RWPE1 (cell line): ENCODE data around the gene MBP.

Experiments
- CTCF ChIA-PET: fragments of 350-600 bp; sonication (Branson Sonifier 250); formaldehyde crosslinking; extraction: SDS; loops from one replicate; lab custom pipeline; 2021; lab: Yijun Ruan, JAX
- POLR2A ChIA-PET: fragments of 400-600 bp; formaldehyde crosslinking; extraction: SDS; loops from one replicate; lab custom pipeline; 2020; ENCODE audit warnings: antibody characterized with exemption; ENCODE audit not compliant: low non-redundant PET; lab: Yijun Ruan, JAX
- DNase-seq: peaks from one replicate; pipeline ENCODE4 v3.0.0; 2012; ENCODE audit warnings: low spot score
- H3K27ac ChIP-seq: fragments of 450-650 bp; 2 replicates; pipeline ENCODE4 v1.5.1; 2017
- TF ChIP-seq, protein P1 (sequence below): fragments of 450-650 bp; conservative IDR thresholded peaks from 2 replicates; pipeline ENCODE4 v1.5.1; 2017; ENCODE audit warnings: low read depth, mild to moderate bottlenecking

The MBP gene

DNA sequence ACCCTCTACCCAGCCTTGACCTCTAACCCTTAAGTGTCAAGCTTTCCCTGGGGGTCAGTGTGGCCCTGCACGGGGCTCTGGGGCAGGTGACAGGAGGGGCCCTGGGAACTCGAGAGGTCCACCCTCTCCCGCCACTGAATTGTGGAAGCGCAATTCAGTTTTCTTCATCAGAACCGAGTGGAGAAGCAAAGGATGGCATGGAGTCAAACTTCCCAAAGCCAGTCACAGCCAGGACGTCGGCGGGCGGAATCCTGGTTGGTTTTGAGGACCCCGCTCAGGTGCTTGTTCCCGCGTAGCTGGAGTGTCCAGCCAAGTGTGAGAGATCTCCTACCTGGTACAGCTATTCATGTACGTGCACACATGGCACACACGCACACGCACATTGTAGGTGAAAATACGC lies 62.0 kb downstream of the MBP start:
- no peak for DNase-seq
- ChIA-PET POLR2A (no interaction called here), CTCF (no interaction called here)
- H3K27ac ChIP-seq: no peak overlapping the region
- TF ChIP-seq, protein P1, sequence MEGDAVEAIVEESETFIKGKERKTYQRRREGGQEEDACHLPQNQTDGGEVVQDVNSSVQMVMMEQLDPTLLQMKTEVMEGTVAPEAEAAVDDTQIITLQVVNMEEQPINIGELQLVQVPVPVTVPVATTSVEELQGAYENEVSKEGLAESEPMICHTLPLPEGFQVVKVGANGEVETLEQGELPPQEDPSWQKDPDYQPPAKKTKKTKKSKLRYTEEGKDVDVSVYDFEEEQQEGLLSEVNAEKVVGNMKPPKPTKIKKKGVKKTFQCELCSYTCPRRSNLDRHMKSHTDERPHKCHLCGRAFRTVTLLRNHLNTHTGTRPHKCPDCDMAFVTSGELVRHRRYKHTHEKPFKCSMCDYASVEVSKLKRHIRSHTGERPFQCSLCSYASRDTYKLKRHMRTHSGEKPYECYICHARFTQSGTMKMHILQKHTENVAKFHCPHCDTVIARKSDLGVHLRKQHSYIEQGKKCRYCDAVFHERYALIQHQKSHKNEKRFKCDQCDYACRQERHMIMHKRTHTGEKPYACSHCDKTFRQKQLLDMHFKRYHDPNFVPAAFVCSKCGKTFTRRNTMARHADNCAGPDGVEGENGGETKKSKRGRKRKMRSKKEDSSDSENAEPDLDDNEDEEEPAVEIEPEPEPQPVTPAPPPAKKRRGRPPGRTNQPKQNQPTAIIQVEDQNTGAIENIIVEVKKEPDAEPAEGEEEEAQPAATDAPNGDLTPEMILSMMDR: no peak

DNA sequence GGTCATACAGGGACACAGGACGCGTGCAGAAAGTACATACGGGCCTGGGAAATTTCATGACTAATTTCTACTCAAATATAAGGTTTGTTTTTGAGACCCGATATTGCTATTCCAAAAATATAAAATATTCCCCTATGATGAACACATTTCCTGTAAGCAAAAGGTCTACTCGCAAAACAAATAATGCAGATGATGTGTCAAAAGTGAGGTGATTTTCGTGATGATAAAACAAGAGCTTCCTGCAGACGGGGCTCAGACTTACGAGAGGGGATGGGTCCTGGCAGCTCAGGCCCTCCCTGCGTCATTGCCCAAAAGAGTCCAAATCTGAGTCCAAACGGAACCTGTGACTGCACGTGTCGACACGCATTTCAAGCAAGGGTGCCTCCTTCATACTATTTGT lies 62.7 kb downstream of the MBP start:
- POLR2A ChIA-PET: no interaction called here
- CTCF ChIA-PET: no interaction called here

GRCh38 chr18:77069482-77069881 lies 63.1 kb downstream of the MBP start:
- TF ChIP-seq, protein P1: no peak
- ChIA-PET CTCF (interaction anchor here (0.5 kb wide), 1 partner anchor 31 kb away, joined by 4 read pairs; no protein-coding TSS in a partner anchor), POLR2A (no interaction called here)
- H3K27ac ChIP-seq: no peak overlapping the region
- no peak for DNase-seq

More for the DNA sequence above, 62.7 kb downstream of the MBP start:
- DNase-seq: no peak
- no peak overlapping the region for H3K27ac ChIP-seq
- TF ChIP-seq, protein P1: no peak

DNA sequence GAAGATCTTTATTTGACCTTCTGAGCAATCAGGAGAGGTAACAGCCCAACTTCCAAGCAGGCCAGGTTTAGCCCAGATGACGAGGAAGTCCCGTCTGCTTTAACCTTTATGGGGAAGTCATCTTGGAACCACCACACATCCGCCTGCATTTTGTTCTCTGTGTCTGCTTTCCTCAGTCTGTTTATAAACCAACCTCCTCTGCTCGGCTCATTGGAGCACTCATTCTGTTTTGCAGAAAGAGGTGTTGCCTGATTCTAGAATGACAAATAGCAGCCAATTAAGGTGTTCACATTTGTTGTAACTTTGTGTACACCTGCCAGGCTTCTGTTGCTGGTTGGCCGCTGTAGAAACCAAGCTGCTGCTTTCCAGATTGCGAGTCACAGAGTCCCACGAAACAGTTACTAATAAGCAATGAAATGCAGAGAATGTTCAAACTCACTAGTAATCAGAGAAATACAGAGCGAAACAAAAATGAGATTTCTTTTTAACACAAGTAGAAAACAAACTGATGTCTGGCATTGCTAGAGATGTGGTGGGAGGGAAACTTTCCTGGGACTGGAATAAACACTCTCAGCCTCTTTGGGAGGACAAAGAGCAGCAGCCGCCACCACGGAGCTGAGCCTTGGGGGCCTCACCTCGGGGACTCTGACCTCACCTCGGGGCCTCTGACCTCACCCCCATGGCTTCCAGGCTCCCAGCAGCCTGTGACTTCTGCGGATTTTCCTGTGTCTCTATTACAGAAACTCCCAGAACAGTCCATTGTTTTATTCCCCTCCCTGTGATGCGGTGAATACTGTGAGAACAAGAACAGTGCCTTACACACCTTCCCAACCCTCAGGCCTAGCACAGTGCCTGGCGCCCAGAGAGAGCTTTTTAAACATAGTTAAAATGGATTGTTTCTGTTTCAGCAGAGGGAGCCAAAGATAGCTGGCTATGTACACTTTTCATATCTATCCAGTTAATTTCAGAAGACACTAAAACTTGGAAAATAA lies 64.0 kb downstream of the MBP start:
- DNase-seq: no peak
- TF ChIP-seq, protein P1: no peak
- ChIA-PET POLR2A (no interaction called here), CTCF (interaction anchor here (0.5 to 0.7 kb wide), 2 partner anchors 21 to 32 kb away, joined by 3 to 4 read pairs; no protein-coding TSS in a partner anchor)
- H3K27ac ChIP-seq: peak overlapping the region; percentile 91

- CTCF ChIA-PET: interaction anchor here (0.7 kb wide), 2 partner anchors 22 to 64 kb away, joined by 3 read pairs; no protein-coding TSS in a partner anchor
- POLR2A ChIA-PET: no interaction called here
- DNase-seq: peak; percentile 63
- TF ChIP-seq, protein P1: no peak; the same call in 1 of the 2 replicates
- H3K27ac ChIP-seq: peak overlapping the region; percentile 91
These were observed 65.1 kb downstream of the MBP start for GRCh38 chr18:77067291-77068061.

- no peak for DNase-seq
- ChIA-PET CTCF (no interaction called here), POLR2A (no interaction called here)
- TF ChIP-seq, protein P1: no peak
- peak overlapping the region; percentile 91 for H3K27ac ChIP-seq
These were observed 65.9 kb downstream of the MBP start for GRCh38 chr18:77066689-77067088.
